K562 (cell line): ENCODE results near the gene GLYAT. TPM values are rescaled to one million over a fixed set of nuclear protein-coding genes. Genes with fewer than 3 reads are reported as not detected.

Experiments
- BMI1 ChIP-seq: fragments of 150-350 bp; IDR thresholded peaks from 2 replicates; pipeline ENCODE4 v1.6.1; 2014; ENCODE audit warnings: low read length
- CREB1 ChIP-seq, 2 experiments: sonication (generic) in 1 of 2; formaldehyde crosslinking in 1 of 2; IDR thresholded peaks; 2 replicates each; pipeline versions ENCODE4 v1.6.1 to v1.8.0; 2012 to 2022; ENCODE audit warnings: inconsistent platforms in 1 of 2, mild to moderate bottlenecking in 1 of 2, missing genetic modification reagents in 1 of 2, moderate library complexity in 1 of 2
- HDAC1 ChIP-seq, 2 experiments: fragments of 450-650 bp; IDR thresholded peaks; 2 replicates each; pipeline ENCODE4 v1.6.1; 2016 to 2017; ENCODE audit warnings: inconsistent platforms in 1 of 2, mild to moderate bottlenecking in 1 of 2, moderate library complexity in 1 of 2
- KAT7 ChIP-seq: sonication (generic); formaldehyde crosslinking; IDR thresholded peaks from 2 replicates; pipeline ENCODE4 v1.8.0; 2022; ENCODE audit warnings: missing genetic modification reagents, mild to moderate bottlenecking, borderline replicate concordance
- MAFG ChIP-seq: fragments of 450-650 bp; conservative IDR thresholded peaks from 2 replicates; pipeline ENCODE4 v1.6.1; 2016; ENCODE audit warnings: missing genetic modification characterization, missing compliant biosample characterization
- NCOA4 ChIP-seq: fragments of 450-650 bp; IDR thresholded peaks from 2 replicates; pipeline ENCODE4 v1.6.1; 2018; ENCODE audit warnings: mild to moderate bottlenecking; ENCODE audit not compliant: partially characterized antibody
- NFXL1 ChIP-seq: fragments of 450-650 bp; formaldehyde crosslinking; IDR thresholded peaks from 2 replicates; pipeline ENCODE4 v1.4.0; 2021; ENCODE audit warnings: mild to moderate bottlenecking
- POLR2H ChIP-seq: IDR thresholded peaks from 2 replicates; pipeline ENCODE4 v1.6.1; 2016; ENCODE audit warnings: missing genetic modification characterization, low read depth, mild to moderate bottlenecking, control low read depth, missing compliant biosample characterization, moderate library complexity
- POLR3A ChIP-seq: IDR thresholded peaks from 2 replicates; pipeline ENCODE4 v1.6.1; 2011; ENCODE audit warnings: borderline replicate concordance, mild to moderate bottlenecking, moderate library complexity; ENCODE audit not compliant: insufficient read length, insufficient read depth; ENCODE audit errors: extremely low read depth
- SMARCA4 ChIP-seq: fragments of 450-650 bp; IDR thresholded peaks from 2 replicates; pipeline ENCODE4 v1.6.1; 2016
- SMARCB1 ChIP-seq: IDR thresholded peaks from 2 replicates; pipeline ENCODE4 v1.6.1; 2011; ENCODE audit warnings: improper control_type of control experiment, low read depth; ENCODE audit not compliant: insufficient read length
- SNRNP70 ChIP-seq: fragments of 200-400 bp; formaldehyde crosslinking; optimal IDR thresholded peaks from 2 replicates; pipeline ENCODE3; 2017; ENCODE audit warnings: low read depth, low read length
- TFAM ChIP-seq: fragments of 250-450 bp; sonication (Bioruptor Pico); conservative IDR thresholded peaks from 2 replicates; pipeline ENCODE4 v1.5.0; 2021; ENCODE audit warnings: mild to moderate bottlenecking, moderate library complexity
- TRIM24 ChIP-seq, 2 experiments: fragments of 450-650 bp; IDR thresholded peaks; 2 replicates each; pipeline ENCODE4 v1.6.1; 2016
- TRIM28 ChIP-seq: fragments of 450-650 bp; IDR thresholded peaks from 2 replicates; pipeline ENCODE4 v1.6.1; 2017
- ZNF239 ChIP-seq: fragments of 250-450 bp; sonication (Bioruptor Pico); IDR thresholded peaks from 2 replicates; pipeline ENCODE4 v1.4.0; 2020; ENCODE audit warnings: mild to moderate bottlenecking
- polyA plus RNA-seq, 8 experiments: library from polyadenylated mRNA; depleted of rRNA in 4 of 8; stranded (reverse) in 5 of 8; unstranded in 3 of 8; fragments of >200 nt; fragmentation: Nextera tagmentation in 2 of 8; fragmentation: Illumina TruSeq in 1 of 8; extraction: Ambion mirVana in 2 of 8; extraction: Trizol in 1 of 8; gene quantifications; 2 replicates each; pipeline versions ENCODE4 v1.2.1 to v1.2.3, GENCODE V29; 2011 to 2014; ENCODE audit warnings: inconsistent platforms in 1 of 8, missing spikeins in 1 of 8
- total RNA-seq, 7 experiments: library from RNA; depleted of rRNA in 6 of 7; stranded (reverse); fragments of >200 nt in 6 of 7; fragmentation: Illumina TruSeq in 2 of 7; extraction: Trizol in 2 of 7; gene quantifications; 2 replicates each; pipeline versions ENCODE4 v1.2.1 to v1.2.3, GENCODE V29; 2011 to 2021; ENCODE audit warnings: low replicate concordance in 1 of 7
- TF ChIP-seq, protein P1 (sequence below), 2 experiments: fragments of 450-650 bp in 1 of 2; sonication (generic) in 1 of 2; formaldehyde crosslinking; conservative IDR thresholded peaks; 2 replicates each; pipeline versions ENCODE4 v1.4.0 to v1.8.1; 2020 to 2022; ENCODE audit warnings: mild to moderate bottlenecking in 1 of 2, missing genetic modification reagents in 1 of 2
- TF ChIP-seq, protein P2 (sequence below): fragments of 450-650 bp; formaldehyde crosslinking; IDR thresholded peaks from 2 replicates; pipeline ENCODE4 v1.4.0; 2020; ENCODE audit warnings: mild to moderate bottlenecking, moderate library complexity

GLYAT gene
- total and polyA plus RNA-seq, 9 of the 15 experiments (the other 6 are each of a cell fraction or from before 2014, with no cell fraction given): not detected

DNA sequence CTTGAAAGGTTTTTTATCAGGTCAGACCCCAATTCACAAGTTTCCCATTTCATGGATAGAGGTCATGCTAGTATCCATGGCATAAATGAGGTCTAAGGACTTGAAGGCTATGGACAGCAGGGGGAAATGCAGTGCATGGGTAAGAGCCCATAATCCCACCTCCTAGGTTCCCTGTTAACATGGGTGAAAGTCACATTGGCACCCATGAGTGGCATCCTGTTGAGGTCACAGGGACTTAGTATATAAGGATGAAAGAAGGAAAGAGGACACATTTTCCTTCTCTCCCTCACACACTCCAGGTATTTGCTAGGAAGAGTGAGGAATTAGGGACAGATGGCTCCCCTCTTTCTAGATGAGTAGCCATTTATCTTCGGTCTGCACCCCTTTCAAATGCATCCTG, 9.4 kb upstream of the GLYAT start (continued):
- TF ChIP-seq NFXL1 (CRISPR knock-in tag): no peak
- no peak for TF ChIP-seq SNRNP70
- TF ChIP-seq TRIM28: peak; percentile 89
- no peak for TF ChIP-seq POLR3A
- no peak for TF ChIP-seq TFAM (CRISPR knock-in tag)
- no peak for TF ChIP-seq MAFG
- no peak for TF ChIP-seq SMARCA4
- no peak for TF ChIP-seq CREB1 (IDR thresholded peaks at IDR 0.05)
- TF ChIP-seq CREB1 (CRISPR knock-in tag; IDR thresholded peaks at IDR 0.05): no peak
- no peak for TF ChIP-seq HDAC1 (IDR thresholded peaks at IDR 0.05)
- TF ChIP-seq, protein P1, sequence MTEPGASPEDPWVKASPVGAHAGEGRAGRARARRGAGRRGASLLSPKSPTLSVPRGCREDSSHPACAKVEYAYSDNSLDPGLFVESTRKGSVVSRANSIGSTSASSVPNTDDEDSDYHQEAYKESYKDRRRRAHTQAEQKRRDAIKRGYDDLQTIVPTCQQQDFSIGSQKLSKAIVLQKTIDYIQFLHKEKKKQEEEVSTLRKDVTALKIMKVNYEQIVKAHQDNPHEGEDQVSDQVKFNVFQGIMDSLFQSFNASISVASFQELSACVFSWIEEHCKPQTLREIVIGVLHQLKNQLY (CRISPR knock-in tag; conservative IDR thresholded peaks at IDR 0.05): no peak
- no peak for TF ChIP-seq ZNF239 (CRISPR knock-in tag)
- TF ChIP-seq, protein P2, sequence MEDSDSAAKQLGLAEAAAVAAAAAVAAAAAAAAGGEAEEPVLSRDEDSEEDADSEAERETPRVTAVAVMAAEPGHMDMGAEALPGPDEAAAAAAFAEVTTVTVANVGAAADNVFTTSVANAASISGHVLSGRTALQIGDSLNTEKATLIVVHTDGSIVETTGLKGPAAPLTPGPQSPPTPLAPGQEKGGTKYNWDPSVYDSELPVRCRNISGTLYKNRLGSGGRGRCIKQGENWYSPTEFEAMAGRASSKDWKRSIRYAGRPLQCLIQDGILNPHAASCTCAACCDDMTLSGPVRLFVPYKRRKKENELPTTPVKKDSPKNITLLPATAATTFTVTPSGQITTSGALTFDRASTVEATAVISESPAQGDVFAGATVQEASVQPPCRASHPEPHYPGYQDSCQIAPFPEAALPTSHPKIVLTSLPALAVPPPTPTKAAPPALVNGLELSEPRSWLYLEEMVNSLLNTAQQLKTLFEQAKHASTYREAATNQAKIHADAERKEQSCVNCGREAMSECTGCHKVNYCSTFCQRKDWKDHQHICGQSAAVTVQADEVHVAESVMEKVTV (CRISPR knock-in tag): no peak
- no peak for TF ChIP-seq BMI1
- no peak for TF ChIP-seq KAT7 (CRISPR knock-in tag)
- TF ChIP-seq TRIM24 (IDR thresholded peaks at IDR 0.05): 0 out of 4 replicates have a peak, but pooled peaks of 1 of the 2 experiments have one; percentile 13
- no peak for TF ChIP-seq NCOA4
- TF ChIP-seq POLR2H (tag): no peak
- TF ChIP-seq SMARCB1: no peak
- TF ChIP-seq, all 486 proteins: peak for 5
